ENCODE data around the gene UNC5A. TPM values are rescaled to one million over a fixed set of nuclear protein-coding genes. Genes with fewer than 3 reads are reported as not detected.

Gene UNC5A
- total RNA-seq, 1 donor from 2014 or later: not detected

DNA sequence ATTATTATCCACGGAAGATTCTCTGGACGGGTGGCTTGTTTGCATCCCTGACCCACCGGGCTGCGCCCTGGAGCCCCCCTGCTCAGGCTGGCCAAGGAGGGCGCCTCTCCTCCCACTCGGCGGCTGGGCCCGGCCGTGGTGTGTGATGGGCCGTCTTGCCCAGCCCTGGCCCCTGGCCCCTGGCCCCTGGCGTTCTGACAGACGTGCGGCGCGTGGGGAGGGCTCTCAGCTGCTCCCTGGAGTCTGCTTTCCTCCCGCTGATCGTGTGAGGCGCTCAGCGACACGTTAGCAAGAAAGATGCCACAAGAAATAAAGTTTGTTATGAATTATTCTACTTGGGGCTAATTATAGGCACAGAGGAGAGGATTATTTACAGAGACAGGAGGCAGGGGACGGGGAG, 33.3 kb downstream of the UNC5A start:
- Mint-ChIP-seq H3K27ac (no peak overlapping the region), H3K36me3 (ENCODE audit: low read depth) (no peaks in the 10 kb centered on the region), H3K4me1 (no peaks in the 10 kb centered on the region), H3K9me3 (no peaks in the 10 kb centered on the region), H3K27me3 (peaks cover 26% of the 10 kb centered on the region), H3K4me3 (no peak overlapping the region)
- no peak for ATAC-seq (ENCODE audit: low read depth)
- POLR2A ChIA-PET: no interaction called here
- intact Hi-C loops (cut with micrococcal nuclease): no loop called here
- TF ChIP-seq, protein P1, sequence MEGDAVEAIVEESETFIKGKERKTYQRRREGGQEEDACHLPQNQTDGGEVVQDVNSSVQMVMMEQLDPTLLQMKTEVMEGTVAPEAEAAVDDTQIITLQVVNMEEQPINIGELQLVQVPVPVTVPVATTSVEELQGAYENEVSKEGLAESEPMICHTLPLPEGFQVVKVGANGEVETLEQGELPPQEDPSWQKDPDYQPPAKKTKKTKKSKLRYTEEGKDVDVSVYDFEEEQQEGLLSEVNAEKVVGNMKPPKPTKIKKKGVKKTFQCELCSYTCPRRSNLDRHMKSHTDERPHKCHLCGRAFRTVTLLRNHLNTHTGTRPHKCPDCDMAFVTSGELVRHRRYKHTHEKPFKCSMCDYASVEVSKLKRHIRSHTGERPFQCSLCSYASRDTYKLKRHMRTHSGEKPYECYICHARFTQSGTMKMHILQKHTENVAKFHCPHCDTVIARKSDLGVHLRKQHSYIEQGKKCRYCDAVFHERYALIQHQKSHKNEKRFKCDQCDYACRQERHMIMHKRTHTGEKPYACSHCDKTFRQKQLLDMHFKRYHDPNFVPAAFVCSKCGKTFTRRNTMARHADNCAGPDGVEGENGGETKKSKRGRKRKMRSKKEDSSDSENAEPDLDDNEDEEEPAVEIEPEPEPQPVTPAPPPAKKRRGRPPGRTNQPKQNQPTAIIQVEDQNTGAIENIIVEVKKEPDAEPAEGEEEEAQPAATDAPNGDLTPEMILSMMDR (IDR thresholded peaks at IDR 0.05): no peak
- DNase-seq: no peak
- CTCF ChIA-PET: no interaction called here

DNA sequence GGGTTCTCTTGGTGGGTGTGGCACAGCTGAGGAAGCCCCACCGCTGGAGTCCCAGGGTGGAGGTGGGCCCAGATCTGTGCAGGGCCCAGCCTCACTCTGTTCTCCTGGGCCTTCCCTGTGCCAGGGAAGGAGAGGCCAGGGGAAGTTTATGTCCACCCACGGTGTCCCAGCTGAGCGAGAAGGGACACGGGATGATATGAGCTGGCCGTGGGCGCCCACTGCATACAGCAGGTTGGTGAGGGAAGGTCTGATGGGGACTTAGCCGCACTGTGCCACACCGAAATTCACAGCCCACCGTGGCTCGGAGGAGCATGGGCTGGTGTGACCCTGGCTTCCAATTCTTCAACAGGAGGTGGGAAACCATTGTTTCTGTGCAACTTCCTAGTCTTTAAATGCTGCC, 33.9 kb downstream of the UNC5A start:
- TF ChIP-seq, protein P1 (IDR thresholded peaks at IDR 0.05): no peak
- Mint-ChIP-seq H3K27ac (no peak overlapping the region), H3K9me3 (no peaks in the 10 kb centered on the region), H3K36me3 (ENCODE audit: low read depth) (no peaks in the 10 kb centered on the region), H3K4me3 (no peak overlapping the region), H3K4me1 (no peaks in the 10 kb centered on the region), H3K27me3 (peaks cover 30% of the 10 kb centered on the region)
- intact Hi-C loops (cut with micrococcal nuclease): no loop called here
- POLR2A ChIA-PET: no interaction called here
- ATAC-seq (ENCODE audit: low read depth) (no peak), DNase-seq (no peak)
- CTCF ChIA-PET: no interaction called here

DNA sequence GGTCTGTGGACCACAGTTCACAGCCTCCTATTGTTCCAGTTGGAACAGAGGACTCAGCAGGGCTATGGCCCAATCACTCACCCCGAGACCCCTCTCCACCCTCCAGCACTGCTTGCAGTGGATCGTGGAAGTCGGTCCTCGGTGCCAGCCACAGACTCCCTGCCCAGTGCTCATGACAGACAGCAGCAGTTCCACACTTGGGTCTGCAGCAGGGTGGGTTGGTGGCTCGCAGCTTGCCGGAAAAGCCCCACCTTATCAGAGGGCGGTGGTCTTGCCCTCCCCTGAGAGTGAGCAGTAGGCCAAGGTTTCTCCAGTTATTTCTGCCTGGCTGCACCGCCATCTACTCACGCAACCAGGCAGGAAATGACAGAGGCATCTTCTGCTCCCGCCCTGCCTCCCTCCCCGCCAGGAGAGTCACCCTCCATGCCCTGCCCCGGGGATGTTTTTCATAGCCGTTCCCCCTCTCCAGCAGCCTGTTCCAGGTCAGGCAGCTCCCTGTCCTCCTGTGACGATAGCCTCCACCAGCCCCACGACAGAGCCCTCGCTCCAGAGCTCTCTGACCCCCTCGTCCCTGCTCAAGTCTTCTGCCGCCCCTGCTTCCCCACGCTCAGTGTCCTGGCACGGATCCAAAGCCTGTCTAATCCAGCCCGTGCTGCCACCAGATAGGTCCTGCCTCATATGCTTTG, 34.5 kb downstream of the UNC5A start:
- ChIA-PET POLR2A (no interaction called here), CTCF (no interaction called here)
- no peaks in the 10 kb centered on the region for H3K9me3 Mint-ChIP-seq
- intact Hi-C loops (cut with micrococcal nuclease): no loop called here
- DNase-seq (no peak), ATAC-seq (ENCODE audit: low read depth) (no peak)
- H3K4me1 Mint-ChIP-seq: no peaks in the 10 kb centered on the region
- no peaks in the 10 kb centered on the region for H3K36me3 Mint-ChIP-seq (ENCODE audit: low read depth)
- no peak overlapping the region for H3K4me3 Mint-ChIP-seq
- TF ChIP-seq, protein P1 (IDR thresholded peaks at IDR 0.05): no peak
- no peak overlapping the region for H3K27ac Mint-ChIP-seq
- H3K27me3 Mint-ChIP-seq: peaks cover 30% of the 10 kb centered on the region

DNA sequence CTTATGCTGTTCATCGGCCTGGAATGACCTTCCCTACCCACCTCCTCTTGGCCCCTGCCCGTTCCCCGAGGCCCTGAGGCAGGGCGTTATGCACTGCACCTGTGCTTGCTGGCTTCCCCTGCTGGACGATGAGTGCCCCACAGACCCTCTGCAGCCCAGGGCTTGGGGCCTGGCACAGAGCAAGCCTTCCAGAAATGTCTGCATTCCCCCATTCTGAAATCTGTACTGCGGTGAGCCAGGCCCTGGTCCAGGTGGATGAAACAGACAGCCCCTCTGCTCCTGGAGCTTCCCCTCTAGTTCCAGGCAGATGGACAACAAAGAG, 35.0 kb downstream of the UNC5A start:
- no peaks in the 10 kb centered on the region for H3K4me1 Mint-ChIP-seq
- CTCF ChIA-PET: no interaction called here
- intact Hi-C loops (cut with micrococcal nuclease): no loop called here
- no peaks in the 10 kb centered on the region for H3K9me3 Mint-ChIP-seq
- POLR2A ChIA-PET: no interaction called here
- no peak overlapping the region for H3K27ac Mint-ChIP-seq
- no peak for ATAC-seq (ENCODE audit: low read depth)
- H3K36me3 Mint-ChIP-seq (ENCODE audit: low read depth): no peaks in the 10 kb centered on the region
- H3K4me3 Mint-ChIP-seq: no peak overlapping the region
- no peak for DNase-seq
- TF ChIP-seq, protein P1 (IDR thresholded peaks at IDR 0.05): no peak
- H3K27me3 Mint-ChIP-seq: peaks cover 28% of the 10 kb centered on the region

DNA sequence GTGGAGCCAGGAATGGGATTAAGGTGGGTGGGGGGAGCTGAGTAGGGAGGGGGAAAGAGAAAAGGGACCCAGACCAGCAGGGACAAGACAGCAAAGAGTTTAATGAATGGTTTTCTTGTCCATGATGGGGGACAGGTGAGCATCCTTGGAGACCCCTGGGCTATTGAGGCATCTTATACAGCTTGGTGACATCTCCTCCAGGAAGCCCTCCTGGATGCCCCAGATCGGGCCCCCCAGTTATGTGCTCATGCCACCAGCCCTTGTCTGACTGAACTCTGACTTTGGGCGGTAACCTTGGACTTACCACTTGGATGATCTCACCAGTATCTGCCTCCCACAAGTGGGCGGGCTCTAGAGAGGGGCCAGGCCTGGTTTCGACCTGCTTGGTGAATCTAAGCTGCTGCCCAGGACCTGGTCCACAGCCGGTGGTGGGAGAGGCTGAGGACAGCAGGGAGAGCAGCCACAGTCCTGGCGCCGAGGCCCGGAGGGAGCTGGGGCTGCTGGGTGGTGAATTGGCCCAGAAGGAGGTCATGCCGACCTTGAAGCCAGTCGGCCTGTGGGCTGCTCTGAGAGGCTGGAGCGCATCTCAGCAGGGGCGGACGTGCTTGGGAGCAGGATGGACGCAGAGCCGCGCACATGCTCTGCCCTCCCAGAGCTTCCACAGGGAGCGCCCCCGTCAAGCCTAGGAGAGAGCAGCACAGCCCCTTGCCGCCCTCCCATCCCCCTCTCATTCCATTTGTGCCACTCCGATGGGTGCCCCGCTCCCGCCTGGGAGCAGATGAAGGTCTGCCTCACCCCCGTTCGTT, 36.2 kb downstream of the UNC5A start:
- ATAC-seq (ENCODE audit: low read depth) (no peak), DNase-seq (no peak)
- peaks cover 24% of the 10 kb centered on the region for H3K27me3 Mint-ChIP-seq
- H3K36me3 Mint-ChIP-seq (ENCODE audit: low read depth): no peaks in the 10 kb centered on the region
- H3K4me3 Mint-ChIP-seq: no peak overlapping the region
- POLR2A ChIA-PET: no interaction called here
- no peaks in the 10 kb centered on the region for H3K9me3 Mint-ChIP-seq
- TF ChIP-seq, protein P1 (IDR thresholded peaks at IDR 0.05): no peak
- CTCF ChIA-PET: no interaction called here
- intact Hi-C loops (cut with micrococcal nuclease): no loop called here
- no peak overlapping the region for H3K27ac Mint-ChIP-seq
- no peaks in the 10 kb centered on the region for H3K4me1 Mint-ChIP-seq

Data from activated B cell treated with CpG ODN at 0.5 μM for 24 hours (primary cell).